Measurements from ENCODE around the gene BRD9. TPM values are rescaled to one million over a fixed set of nuclear protein-coding genes. Genes with fewer than 3 reads are reported as not detected.

BRD9 gene
- total and polyA plus RNA-seq, 4 donors = 33.4 to 49.2 (median 41.2) TPM

- Histone ChIP-seq H3K4me3 (ENCODE audit: low read depth, low read length) (no peak overlapping the region), H3K36me3 (ENCODE audit: control insufficient read depth, insufficient read depth, low read length) (peaks cover 22% of the 10 kb centered on the region), H3K4me1 (ENCODE audit: control insufficient read depth, insufficient read depth, low read length) (no peaks in the 10 kb centered on the region), H3K9me3 (ENCODE audit: control insufficient read depth, insufficient read depth, low read length) (no peaks in the 10 kb centered on the region), H3K27me3 (ENCODE audit: control insufficient read depth, insufficient read depth, low read length) (no peaks in the 10 kb centered on the region), H3K27ac (ENCODE audit: low read depth, low read length) (no peak overlapping the region)
- DNase-seq (ENCODE audit: low read depth in 4 of 6, low spot score in 6 of 6) = peak in 1 of 6 donors; percentile 17
- 75% methylated on average over 4 of the region's 8 CpGs for WGBS (ENCODE audit: insufficient coverage)
These were observed 71.1 kb downstream of the BRD9 start for GRCh38 chr5:821504-821903.

GRCh38 chr5:820245-820644 is 72.4 kb downstream of the BRD9 start:
- H3K36me3 ChIP-seq (ENCODE audit: control insufficient read depth, insufficient read depth, low read length) = peaks cover 22% of the 10 kb centered on the region
- no peaks in the 10 kb centered on the region for H3K9me3 ChIP-seq (ENCODE audit: control insufficient read depth, insufficient read depth, low read length)
- WGBS (ENCODE audit: insufficient coverage) = 56% methylated on average over 2 of the region's 3 CpGs
- H3K27ac ChIP-seq (ENCODE audit: low read depth, low read length) = no peak overlapping the region
- no peaks in the 10 kb centered on the region for H3K4me1 ChIP-seq (ENCODE audit: control insufficient read depth, insufficient read depth, low read length)
- peak in 1 of 6 donors; percentile 17 for DNase-seq (ENCODE audit: low read depth in 4 of 6, low spot score in 6 of 6)
- H3K27me3 ChIP-seq (ENCODE audit: control insufficient read depth, insufficient read depth, low read length) = no peaks in the 10 kb centered on the region
- no peak overlapping the region for H3K4me3 ChIP-seq (ENCODE audit: low read depth, low read length)

- 85% methylated on average over 3 of the region's 3 CpGs for WGBS (ENCODE audit: insufficient coverage)
These were observed 73.5 kb downstream of the BRD9 start for GRCh38 chr5:819078-819477.

GRCh38 chr5:816176-816575 is 76.4 kb downstream of the BRD9 start:
- no peak overlapping the region for H3K4me3 ChIP-seq (ENCODE audit: low read depth, low read length)
- no peak for DNase-seq (ENCODE audit: low read depth in 4 of 6, low spot score in 6 of 6)
- no peaks in the 10 kb centered on the region for H3K27me3 ChIP-seq (ENCODE audit: control insufficient read depth, insufficient read depth, low read length)
- H3K27ac ChIP-seq (ENCODE audit: low read depth, low read length) = no peak overlapping the region
- H3K4me1 ChIP-seq (ENCODE audit: control insufficient read depth, insufficient read depth, low read length) = no peaks in the 10 kb centered on the region
- H3K9me3 ChIP-seq (ENCODE audit: control insufficient read depth, insufficient read depth, low read length) = no peaks in the 10 kb centered on the region
- 93% methylated on average over 14 of the region's 15 CpGs for WGBS (ENCODE audit: insufficient coverage)
- H3K36me3 ChIP-seq (ENCODE audit: control insufficient read depth, insufficient read depth, low read length) = peaks cover 10% of the 10 kb centered on the region

More at GRCh38 chr5:819078-819477, 73.5 kb downstream of the BRD9 start:
- no peak overlapping the region for H3K27ac ChIP-seq (ENCODE audit: low read depth, low read length)
- H3K4me3 ChIP-seq (ENCODE audit: low read depth, low read length) = no peak overlapping the region
- H3K36me3 ChIP-seq (ENCODE audit: control insufficient read depth, insufficient read depth, low read length) = peaks cover 17% of the 10 kb centered on the region
- no peaks in the 10 kb centered on the region for H3K9me3 ChIP-seq (ENCODE audit: control insufficient read depth, insufficient read depth, low read length)
- DNase-seq (ENCODE audit: low read depth in 4 of 6, low spot score in 6 of 6) = no peak
- H3K4me1 ChIP-seq (ENCODE audit: control insufficient read depth, insufficient read depth, low read length) = no peaks in the 10 kb centered on the region
- H3K27me3 ChIP-seq (ENCODE audit: control insufficient read depth, insufficient read depth, low read length) = no peaks in the 10 kb centered on the region

- Histone ChIP-seq H3K36me3 (ENCODE audit: control insufficient read depth, insufficient read depth, low read length) (peaks cover 10% of the 10 kb centered on the region), H3K9me3 (ENCODE audit: control insufficient read depth, insufficient read depth, low read length) (no peaks in the 10 kb centered on the region), H3K27ac (ENCODE audit: low read depth, low read length) (no peak overlapping the region), H3K4me1 (ENCODE audit: control insufficient read depth, insufficient read depth, low read length) (no peaks in the 10 kb centered on the region), H3K27me3 (ENCODE audit: control insufficient read depth, insufficient read depth, low read length) (no peaks in the 10 kb centered on the region), H3K4me3 (ENCODE audit: low read depth, low read length) (no peak overlapping the region)
- DNase-seq (ENCODE audit: low read depth in 4 of 6, low spot score in 6 of 6) = no peak
- WGBS (ENCODE audit: insufficient coverage) = no CpG with 5 or more reads among the region's 3 CpGs
These were observed 77.2 kb downstream of the BRD9 start for GRCh38 chr5:815449-815848.

Other genes starting within 250 kb of the BRD9 start
- gene TPPP, start 199.4 kb downstream of the BRD9 start, total RNA-seq = 10 to 100 TPM; 17.4 to 27.9 TPM
- 10 to 100 TPM; 57.8 to 64.0 TPM for gene TPPP, start 199.4 kb downstream of the BRD9 start, polyA plus RNA-seq (ENCODE audit: insufficient read length in 2 of 2)
- gene ZDHHC11B, start 108.1 kb downstream of the BRD9 start, total RNA-seq = 1 to 10 TPM; 7.3 to 7.5 TPM
- 10 to 100 TPM; 24.9 to 37.2 TPM for gene ZDHHC11B, start 108.1 kb downstream of the BRD9 start, polyA plus RNA-seq (ENCODE audit: insufficient read length in 2 of 2)
- gene ZDHHC11, start 41.8 kb downstream of the BRD9 start, total RNA-seq = 10 to 100 TPM; 11.7 to 14.3 TPM
- gene ZDHHC11, start 41.8 kb downstream of the BRD9 start, polyA plus RNA-seq (ENCODE audit: insufficient read length in 2 of 2) = 10 to 100 TPM; 17.8 to 21.6 TPM
- 1 to 10 TPM; 5.8 to 7.3 TPM for gene TRIP13, start 83 bp upstream of the BRD9 start, total RNA-seq
- 10 to 100 TPM in 1 of 2 donors, 1 to 10 TPM in 1; 9.8 to 10.4 TPM for gene TRIP13, start 83 bp upstream of the BRD9 start, polyA plus RNA-seq (ENCODE audit: insufficient read length in 2 of 2)
- gene NKD2, start 116.0 kb upstream of the BRD9 start, total RNA-seq = 10 to 100 TPM in 1 of 2 donors, 1 to 10 TPM in 1; 5.1 to 11.2 TPM
- gene NKD2, start 116.0 kb upstream of the BRD9 start, polyA plus RNA-seq (ENCODE audit: insufficient read length in 2 of 2) = 10 to 100 TPM; 19.7 to 25.2 TPM
- 10 to 100 TPM in 1 of 2 donors, 1 to 10 TPM in 1; 8.7 to 13.3 TPM for gene SLC12A7, start 219.3 kb upstream of the BRD9 start, total RNA-seq
- gene SLC12A7, start 219.3 kb upstream of the BRD9 start, polyA plus RNA-seq (ENCODE audit: insufficient read length in 2 of 2) = 10 to 100 TPM; 19.4 to 21.3 TPM